Nephron (organoid): Measurements from ENCODE around the gene KCNJ15.

Experiments used
- H3K27ac Mint-ChIP-seq, 3 experiments: 2 replicates each; pipeline ENCODE4 v1.8.0; 2020; ENCODE audit warnings: mixed read lengths in 3 of 3, mild to moderate bottlenecking in 2 of 3, moderate library complexity in 1 of 3
- H3K27me3 Mint-ChIP-seq: 2 replicates; pipeline ENCODE4 v1.8.0; 2021; ENCODE audit warnings: low read depth, mild to moderate bottlenecking, moderate library complexity, mixed read lengths
- H3K36me3 Mint-ChIP-seq: 2 replicates; pipeline ENCODE4 v1.8.0; 2020; ENCODE audit warnings: low read depth, mixed read lengths
- H3K4me1 Mint-ChIP-seq: 2 replicates; pipeline ENCODE4 v1.8.0; 2020; ENCODE audit warnings: mixed read lengths
- H3K4me3 Mint-ChIP-seq, 3 experiments: 2 replicates each; pipeline ENCODE4 v1.8.0; 2020; ENCODE audit warnings: mild to moderate bottlenecking in 3 of 3, mixed read lengths in 3 of 3, moderate library complexity in 2 of 3
- H3K9me3 Mint-ChIP-seq: 2 replicates; pipeline ENCODE4 v1.8.0; 2020; ENCODE audit warnings: mixed read lengths
- CTCF ChIP-seq, 3 experiments: fragments of 200-600 bp; sonication (generic); IDR thresholded peaks; one replicate each; pipeline ENCODE4 v1.5.0; 2021; ENCODE audit warnings: antibody characterized with exemption in 3 of 3; ENCODE audit not compliant: unreplicated experiment in 3 of 3

KCNJ15 gene

DNA sequence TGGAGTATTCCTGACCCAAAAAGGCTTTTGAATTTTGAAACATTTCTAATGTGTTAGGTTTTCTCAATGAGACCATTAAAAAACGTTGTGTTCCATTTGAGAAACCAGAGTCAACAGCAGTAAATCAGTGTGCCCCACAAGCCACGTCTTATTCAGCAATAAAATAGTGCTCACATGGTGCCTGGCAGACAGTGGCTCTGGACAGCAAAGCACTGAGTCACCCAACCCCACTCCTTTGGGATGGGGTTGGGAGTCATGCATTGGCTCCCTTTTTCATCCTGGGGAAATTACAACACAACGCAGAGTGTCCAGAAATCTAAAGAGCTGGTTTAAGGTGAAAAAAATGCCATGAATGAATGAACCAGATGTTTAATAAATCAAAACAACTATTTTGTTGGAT lies 46.5 kb downstream of the KCNJ15 start:
- Mint-ChIP-seq H3K36me3 (peaks cover 17% of the 10 kb centered on the region), H3K9me3 (no peaks in the 10 kb centered on the region), H3K27ac (peak overlapping the region in 1 of 3 experiments; percentile 79), H3K27me3 (peaks cover 4% of the 10 kb centered on the region), H3K4me1 (peaks cover 42% of the 10 kb centered on the region), H3K4me3 (no peak overlapping the region)
- TF ChIP-seq CTCF (IDR thresholded peaks at IDR 0.05; ENCODE audit: unreplicated experiment in 3 of 3), result no peak

- Mint-ChIP-seq H3K4me1 (peaks cover 31% of the 10 kb centered on the region), H3K4me3 (peak overlapping the region in 1 of 3 experiments; percentile 54), H3K36me3 (peaks cover 6% of the 10 kb centered on the region), H3K9me3 (no peaks in the 10 kb centered on the region), H3K27me3 (peaks cover 7% of the 10 kb centered on the region), H3K27ac (peak overlapping the region; percentile 46 to 79 (median 72))
- no peak for TF ChIP-seq CTCF (IDR thresholded peaks at IDR 0.05; ENCODE audit: unreplicated experiment in 3 of 3)
These were observed 49.8 kb downstream of the KCNJ15 start for GRCh38 chr21:38306433-38307141.

DNA sequence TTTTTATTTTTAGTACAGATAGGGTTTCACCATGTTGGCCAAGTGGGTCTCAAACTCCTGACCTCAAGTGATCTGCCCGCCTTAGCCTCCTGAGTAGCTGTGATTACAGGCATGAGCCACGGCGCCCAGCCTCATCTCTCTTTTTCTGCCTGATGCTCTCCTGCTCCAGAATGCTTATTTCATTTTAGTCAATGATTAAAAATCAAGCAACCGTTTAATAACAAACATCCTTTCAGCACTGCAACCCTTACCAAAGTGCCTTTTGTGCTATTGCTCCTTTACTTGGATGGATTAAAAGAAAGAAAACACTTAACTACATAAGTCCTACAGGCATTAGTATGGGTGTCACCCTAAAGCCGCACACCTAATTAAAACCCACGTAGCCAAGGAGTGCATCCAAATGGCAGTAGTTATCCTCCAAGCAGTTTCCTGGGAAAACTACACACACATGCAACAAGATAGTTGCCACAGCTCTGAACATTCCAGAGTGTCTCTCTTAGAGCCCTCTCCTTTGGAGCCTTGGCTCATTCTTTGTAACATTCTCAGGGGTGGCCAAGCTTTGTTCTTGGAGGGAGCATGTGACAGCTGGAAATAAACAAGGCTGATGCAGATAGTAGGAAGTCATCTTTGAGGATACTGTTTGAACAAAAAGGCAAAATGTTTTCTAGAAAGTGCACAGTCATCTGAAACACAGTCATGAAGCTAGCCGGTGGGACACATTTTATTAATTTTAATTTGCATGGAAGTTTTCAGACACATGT lies 51.2 kb downstream of the KCNJ15 start:
- Mint-ChIP-seq H3K4me1 (peaks cover 37% of the 10 kb centered on the region), H3K9me3 (no peaks in the 10 kb centered on the region), H3K4me3 (no peak overlapping the region), H3K27me3 (peaks cover 7% of the 10 kb centered on the region), H3K27ac (peak overlapping the region; percentile 82 to 87 (median 83)), H3K36me3 (peaks cover 3% of the 10 kb centered on the region)
- no peak for TF ChIP-seq CTCF (IDR thresholded peaks at IDR 0.05; ENCODE audit: unreplicated experiment in 3 of 3)

- Mint-ChIP-seq H3K27me3 (peaks cover 3% of the 10 kb centered on the region), H3K4me3 (no peak overlapping the region), H3K36me3 (peaks cover 3% of the 10 kb centered on the region), H3K4me1 (peaks cover 44% of the 10 kb centered on the region), H3K9me3 (peaks cover 3% of the 10 kb centered on the region), H3K27ac (peak overlapping the region; percentile 82 to 87 (median 83))
- TF ChIP-seq CTCF (IDR thresholded peaks at IDR 0.05; ENCODE audit: unreplicated experiment in 3 of 3), result no peak
These were observed 51.8 kb downstream of the KCNJ15 start for GRCh38 chr21:38308532-38309119.

GRCh38 chr21:38310646-38311485 lies 54.1 kb downstream of the KCNJ15 start:
- Mint-ChIP-seq H3K27me3 (peaks cover 11% of the 10 kb centered on the region), H3K27ac (peak overlapping the region; percentile 31 to 93 (median 72)), H3K4me1 (peaks cover 65% of the 10 kb centered on the region), H3K4me3 (no peak overlapping the region), H3K9me3 (peaks cover 4% of the 10 kb centered on the region), H3K36me3 (peaks cover 3% of the 10 kb centered on the region)
- no peak for TF ChIP-seq CTCF (IDR thresholded peaks at IDR 0.05; ENCODE audit: unreplicated experiment in 3 of 3)
